ENCODE measurements around the gene DNASE1. TPM values are rescaled to one million over a fixed set of nuclear protein-coding genes. Genes with fewer than 3 reads are reported as not detected.

The DNASE1 gene
- total and polyA plus RNA-seq, 12 donors: 3.3 to 15.9 (median 7.4) TPM

DNA sequence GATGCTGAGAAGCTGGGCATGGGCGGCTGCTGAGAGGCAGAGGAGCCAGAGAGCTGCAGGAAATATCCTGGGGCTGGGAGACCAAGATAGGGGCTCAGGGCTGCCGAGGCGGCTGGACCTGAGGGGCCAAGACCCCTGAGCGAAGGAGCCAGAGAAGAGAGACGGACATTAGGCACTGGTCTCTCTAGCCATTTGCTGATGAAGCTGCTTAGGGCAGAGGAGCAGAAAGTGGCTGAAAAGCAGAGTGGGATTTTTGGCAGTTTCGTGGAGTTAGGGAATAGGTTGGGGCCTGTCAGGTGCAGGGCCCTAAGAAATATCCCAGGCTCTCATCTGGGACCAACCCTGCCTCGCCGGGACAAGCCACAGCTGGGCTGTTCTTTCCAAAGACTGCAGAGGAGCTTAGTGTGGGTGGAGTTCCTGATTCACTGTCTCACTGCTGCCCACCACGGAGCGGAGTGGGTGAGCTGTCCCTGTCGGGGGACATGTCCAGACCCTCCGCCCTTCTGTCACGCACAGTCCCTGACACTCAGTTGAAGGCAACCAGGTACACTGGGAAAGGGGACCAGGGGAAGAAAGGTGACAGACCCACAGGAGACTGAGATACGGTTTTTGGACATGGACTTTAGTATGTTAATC lies 11.3 kb upstream of the DNASE1 start:
- H3K9me3 ChIP-seq: no peaks in the 10 kb centered on the region
- intact Hi-C loops (cut with DNase I): no loop called here
- ATAC-seq: peak in 1 of 8 donors; percentile 23
- H3K27ac ChIP-seq: no peak overlapping the region
- DNase-seq: no peak
- peaks cover 0 to 42% (median 4%) of the 10 kb centered on the region in 9 donors for H3K36me3 ChIP-seq
- H3K4me1 ChIP-seq: peaks cover 0 to 6% (median 0%) of the 10 kb centered on the region in 9 donors
- no peaks in the 10 kb centered on the region for H3K27me3 ChIP-seq
- H3K4me3 ChIP-seq: no peak overlapping the region
- WGBS, 2 donors: 85 to 86% methylated on average over 14 of the region's 14 CpGs
- TF ChIP-seq, protein P1, sequence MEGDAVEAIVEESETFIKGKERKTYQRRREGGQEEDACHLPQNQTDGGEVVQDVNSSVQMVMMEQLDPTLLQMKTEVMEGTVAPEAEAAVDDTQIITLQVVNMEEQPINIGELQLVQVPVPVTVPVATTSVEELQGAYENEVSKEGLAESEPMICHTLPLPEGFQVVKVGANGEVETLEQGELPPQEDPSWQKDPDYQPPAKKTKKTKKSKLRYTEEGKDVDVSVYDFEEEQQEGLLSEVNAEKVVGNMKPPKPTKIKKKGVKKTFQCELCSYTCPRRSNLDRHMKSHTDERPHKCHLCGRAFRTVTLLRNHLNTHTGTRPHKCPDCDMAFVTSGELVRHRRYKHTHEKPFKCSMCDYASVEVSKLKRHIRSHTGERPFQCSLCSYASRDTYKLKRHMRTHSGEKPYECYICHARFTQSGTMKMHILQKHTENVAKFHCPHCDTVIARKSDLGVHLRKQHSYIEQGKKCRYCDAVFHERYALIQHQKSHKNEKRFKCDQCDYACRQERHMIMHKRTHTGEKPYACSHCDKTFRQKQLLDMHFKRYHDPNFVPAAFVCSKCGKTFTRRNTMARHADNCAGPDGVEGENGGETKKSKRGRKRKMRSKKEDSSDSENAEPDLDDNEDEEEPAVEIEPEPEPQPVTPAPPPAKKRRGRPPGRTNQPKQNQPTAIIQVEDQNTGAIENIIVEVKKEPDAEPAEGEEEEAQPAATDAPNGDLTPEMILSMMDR (IDR thresholded peaks at IDR 0.05): no peak

DNA sequence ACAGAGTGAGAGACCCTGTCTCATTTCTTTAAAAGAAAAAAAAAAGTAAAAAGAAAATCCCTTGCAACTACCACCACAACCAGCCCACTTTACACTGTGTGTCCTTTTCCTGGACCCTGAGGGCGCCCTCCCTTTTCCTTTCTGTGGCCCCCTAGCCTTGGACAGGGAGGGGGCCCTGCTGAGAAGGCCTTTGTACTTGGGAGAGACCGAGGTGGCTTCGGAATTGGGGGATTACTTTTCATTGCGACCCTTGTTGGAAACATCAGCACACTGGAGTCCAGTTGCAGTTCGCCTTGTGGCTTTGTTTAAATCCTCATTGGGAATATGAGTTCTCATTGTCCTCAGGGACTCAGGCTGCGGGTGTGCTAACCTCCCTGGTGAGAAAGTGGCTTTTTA lies 9.4 kb upstream of the DNASE1 start:
- H3K36me3 ChIP-seq: peaks cover 0 to 45% (median 4%) of the 10 kb centered on the region in 9 donors
- WGBS, 2 donors: 80 to 85% methylated on average over 6 of the region's 6 CpGs
- H3K9me3 ChIP-seq: no peaks in the 10 kb centered on the region
- H3K27me3 ChIP-seq: no peaks in the 10 kb centered on the region
- no peak for DNase-seq
- no peak overlapping the region for H3K27ac ChIP-seq
- TF ChIP-seq, protein P1 (IDR thresholded peaks at IDR 0.05): no peak
- ATAC-seq: no peak
- intact Hi-C loops (cut with DNase I): no loop called here
- H3K4me3 ChIP-seq: no peak overlapping the region
- peaks cover 0 to 6% (median 0%) of the 10 kb centered on the region in 9 donors for H3K4me1 ChIP-seq

DNA sequence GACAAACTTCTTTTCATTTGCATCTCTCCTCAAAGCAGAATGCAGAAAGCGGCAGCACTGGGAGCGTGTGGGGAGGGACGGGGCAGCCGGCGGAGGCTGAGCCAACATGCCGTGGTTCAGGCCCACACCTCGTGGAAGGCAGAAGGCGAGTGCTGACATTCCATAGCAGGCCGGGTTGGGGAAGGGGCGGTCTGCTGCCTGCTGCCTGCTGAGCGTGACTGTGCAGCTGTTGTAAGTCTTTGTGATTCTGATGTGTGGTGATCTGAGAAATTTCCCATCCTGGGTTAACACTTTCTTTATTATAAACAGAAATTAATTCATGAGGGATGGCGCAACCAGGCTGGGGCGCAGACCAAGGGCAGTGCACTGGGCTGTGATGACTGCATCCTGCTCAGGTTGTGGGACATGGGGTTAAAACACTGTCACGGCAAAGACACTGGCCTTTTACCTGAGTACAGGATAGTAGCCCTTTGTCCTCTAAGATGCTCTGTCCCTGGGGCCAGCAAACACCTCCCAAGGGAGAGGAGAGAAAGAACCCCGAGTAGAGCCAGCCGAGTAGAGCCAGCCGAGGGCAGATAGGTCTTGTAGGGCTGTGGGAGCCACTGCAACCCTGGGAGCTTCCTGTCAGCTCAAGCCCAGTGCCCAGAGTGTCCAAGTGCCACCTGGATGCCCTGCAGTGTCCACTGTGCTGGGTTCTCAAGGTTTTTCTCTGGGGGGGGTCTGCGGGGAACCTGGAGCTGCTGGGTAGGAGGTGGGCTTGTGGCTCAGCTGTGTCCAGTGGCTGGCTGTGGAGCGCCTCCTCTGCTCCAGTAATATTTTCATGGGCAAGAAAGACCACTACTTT lies 8.8 kb upstream of the DNASE1 start:
- Histone ChIP-seq H3K4me3 (no peak overlapping the region), H3K4me1 (peaks cover 0 to 6% (median 0%) of the 10 kb centered on the region in 9 donors), H3K27me3 (no peaks in the 10 kb centered on the region), H3K36me3 (peaks cover 0 to 46% (median 4%) of the 10 kb centered on the region in 9 donors), H3K9me3 (no peaks in the 10 kb centered on the region), H3K27ac (no peak overlapping the region)
- intact Hi-C loops (cut with DNase I): no loop called here
- ATAC-seq: no peak
- WGBS, 2 donors: 81 to 87% methylated on average over 19 of the region's 19 CpGs
- TF ChIP-seq, protein P1 (IDR thresholded peaks at IDR 0.05): no peak
- DNase-seq: no peak

GRCh38 chr16:3646348-3646920 lies 8.1 kb upstream of the DNASE1 start:
- H3K27ac ChIP-seq: no peak overlapping the region
- 84% methylated on average over 15 of the region's 15 CpGs for WGBS, 2 donors

More at GRCh38 chr16:3646348-3646920, 8.1 kb upstream of the DNASE1 start:
- intact Hi-C loops (cut with DNase I): no loop called here
- Histone ChIP-seq H3K9me3 (no peaks in the 10 kb centered on the region), H3K4me3 (no peak overlapping the region), H3K36me3 (peaks cover 0 to 46% (median 0%) of the 10 kb centered on the region in 9 donors), H3K4me1 (peaks cover 0 to 6% (median 0%) of the 10 kb centered on the region in 9 donors), H3K27me3 (no peaks in the 10 kb centered on the region)
- DNase-seq: no peak
- no peak for ATAC-seq
- TF ChIP-seq, protein P1 (IDR thresholded peaks at IDR 0.05): no peak

Data from heart right ventricle (tissue), 16 donors.